Upper lobe of left lung (tissue), 4 donors: ENCODE results near the gene SMAD3.

Source experiments
- CTCF ChIP-seq, 6 experiments: fragments of 450-650 bp in 4 of 6; fragments of 200-600 bp in 2 of 6; sonication (generic) in 2 of 6; IDR thresholded peaks; one replicate each; pipeline ENCODE4 v1.5.1; 2016 to 2019; ENCODE audit warnings: antibody characterized with exemption in 6 of 6
- POLR2AphosphoS5 ChIP-seq, 2 donors: sonication (generic); formaldehyde crosslinking; IDR thresholded peaks; one replicate each; pipeline ENCODE4 v1.5.1; 2017; ENCODE audit warnings: antibody characterized with exemption in 2 of 2

- TF ChIP-seq CTCF (IDR thresholded peaks at IDR 0.05) (no peak), POLR2AphosphoS5 (IDR thresholded peaks at IDR 0.05) (no peak)
These were observed 80.8 kb downstream of the SMAD3 start for GRCh38 chr15:67146234-67146633.
